ENCODE results near the gene MMP1.

MMP1 gene

DNA sequence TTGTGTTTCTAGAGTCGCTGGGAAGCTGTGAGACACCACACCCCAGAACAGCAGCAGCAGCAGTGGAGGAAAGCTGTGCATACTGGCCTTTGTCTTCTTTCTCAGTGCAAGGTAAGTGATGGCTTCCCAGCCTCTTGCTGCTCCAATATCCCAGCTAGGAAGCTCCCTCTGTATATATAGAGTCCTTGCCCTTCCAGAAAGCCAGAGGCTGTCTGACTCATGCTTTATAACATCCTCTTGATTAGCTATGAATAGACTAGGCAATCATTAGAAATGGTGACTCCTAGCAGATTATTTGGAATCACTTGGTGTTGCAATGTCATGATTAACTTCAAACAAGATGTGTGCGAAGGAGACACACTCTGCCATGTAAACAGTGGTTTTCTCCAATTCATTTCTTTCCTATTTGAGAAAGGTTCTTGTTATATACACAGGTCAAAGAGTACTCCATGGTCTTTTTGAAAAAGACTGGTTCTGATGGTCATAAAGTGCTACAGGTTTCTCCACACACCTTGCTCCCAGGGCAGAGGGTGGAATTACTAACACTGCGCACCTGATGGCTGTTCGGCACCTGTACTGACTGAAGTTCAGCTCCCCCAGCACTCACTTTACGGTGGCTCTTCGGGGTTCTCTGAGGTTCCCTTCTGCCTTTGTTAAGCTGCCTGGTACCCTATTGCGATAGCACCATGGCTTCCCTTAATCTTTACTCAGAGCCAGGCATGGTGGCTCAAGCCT lies at the start of gene MMP1:
TSS of gene MMP1 (minus strand) at position 149 of the 735 bp plus-strand sequence. CDS start at position 81, 68 bp downstream.
- no peak for DNase-seq

DNA sequence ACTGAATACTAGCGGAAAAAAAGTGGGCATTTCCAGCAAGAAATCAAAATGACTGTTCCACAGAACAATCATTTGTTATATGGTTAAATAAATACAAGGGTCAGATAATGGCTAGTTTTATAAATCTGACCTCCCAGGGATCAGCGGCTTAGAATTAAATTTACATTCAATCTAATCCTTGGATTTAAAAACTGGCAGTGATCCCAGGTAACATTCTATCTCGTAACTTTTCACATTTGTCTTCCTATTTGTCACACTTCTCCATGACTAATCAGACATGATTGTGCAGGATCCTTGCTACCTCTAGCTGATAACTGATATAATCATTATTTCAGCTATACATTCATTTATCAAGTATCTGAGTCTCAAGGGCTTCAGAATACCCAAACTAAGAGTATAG lies 48.3 kb upstream of the MMP1 start:
- no peak for DNase-seq

DNA sequence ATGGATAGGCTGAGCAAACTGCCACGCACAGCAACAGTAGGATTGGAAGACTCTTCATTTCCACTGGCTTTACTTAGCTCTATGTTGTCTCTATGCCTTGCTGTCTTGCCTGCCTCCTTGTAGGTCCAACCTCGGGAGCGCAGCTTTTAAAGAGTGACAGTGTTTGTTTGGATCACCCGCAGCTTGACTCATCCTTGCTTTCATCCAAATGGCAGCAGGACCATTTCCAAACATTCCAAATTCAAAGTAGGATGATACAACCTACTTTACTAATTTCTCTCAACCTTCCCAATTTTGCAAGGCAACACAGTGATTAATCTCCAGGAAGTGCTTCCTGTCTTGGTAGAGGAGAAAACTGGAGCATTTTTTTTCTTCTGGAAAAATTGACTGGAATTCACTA lies 45.5 kb upstream of the MMP1 start, which contains the start of gene MMP3:
TSS of gene MMP3 (minus strand) at position 121 of the 400 bp plus-strand sequence. CDS start at position 58, 63 bp downstream.
- DNase-seq = no peak

DNA sequence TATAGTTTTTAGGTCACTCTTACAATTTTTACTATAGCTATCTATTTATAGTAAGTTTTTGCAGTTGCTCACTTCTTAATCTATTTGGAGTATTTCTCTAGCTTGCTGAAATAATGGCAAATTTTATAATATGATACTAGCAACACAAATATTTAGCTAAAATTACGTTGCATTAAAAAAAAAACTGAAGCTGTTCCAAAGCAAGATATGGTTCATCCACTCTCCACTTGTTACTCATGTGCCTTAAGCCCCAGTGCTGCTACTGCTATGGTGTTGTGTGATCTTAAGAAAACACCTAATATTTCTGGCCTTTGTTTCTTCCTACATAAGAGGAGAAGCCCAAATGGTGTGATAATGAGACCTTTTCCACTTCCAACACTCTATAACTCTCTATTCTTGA lies 45.0 kb upstream of the MMP1 start:
- no peak for DNase-seq

DNA sequence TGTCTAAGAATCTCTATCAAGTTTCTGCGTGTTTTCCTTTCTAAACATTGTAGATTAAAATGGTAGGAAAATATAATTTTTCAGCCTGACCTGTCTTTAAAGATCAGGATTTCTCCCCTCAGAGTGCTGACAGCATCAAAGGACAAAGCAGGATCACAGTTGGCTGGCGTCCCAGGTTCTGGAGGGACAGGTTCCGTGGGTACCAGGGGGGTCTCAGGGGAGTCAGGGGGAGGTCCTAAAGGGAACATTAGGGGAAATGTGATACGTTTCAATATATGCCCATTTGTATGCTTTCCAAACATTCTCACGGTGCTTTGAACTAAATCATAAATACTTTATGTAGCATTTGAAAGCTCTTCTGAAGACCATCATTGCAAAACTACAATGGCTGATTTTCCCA lies 42.1 kb upstream of the MMP1 start:
- no peak for DNase-seq

DNA sequence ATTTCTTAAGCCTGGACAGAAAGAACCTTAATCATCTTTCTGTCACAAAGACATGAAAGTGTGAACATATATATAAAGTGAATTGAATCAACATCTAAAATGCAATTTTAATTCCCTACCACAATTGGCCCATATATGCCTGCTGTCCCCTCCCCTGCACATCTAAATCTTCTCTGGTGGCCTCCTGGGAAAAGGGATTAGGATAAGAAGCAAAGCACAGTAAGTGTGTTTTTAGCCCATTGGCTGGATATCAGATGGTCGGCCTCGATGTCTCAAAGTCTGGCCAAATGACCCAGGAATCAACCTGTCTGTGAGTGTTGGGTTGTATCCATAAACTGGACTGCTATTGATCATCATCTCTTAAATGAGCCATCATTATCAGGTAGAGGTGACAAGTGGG lies 39.7 kb upstream of the MMP1 start:
- no peak for DNase-seq

DNA sequence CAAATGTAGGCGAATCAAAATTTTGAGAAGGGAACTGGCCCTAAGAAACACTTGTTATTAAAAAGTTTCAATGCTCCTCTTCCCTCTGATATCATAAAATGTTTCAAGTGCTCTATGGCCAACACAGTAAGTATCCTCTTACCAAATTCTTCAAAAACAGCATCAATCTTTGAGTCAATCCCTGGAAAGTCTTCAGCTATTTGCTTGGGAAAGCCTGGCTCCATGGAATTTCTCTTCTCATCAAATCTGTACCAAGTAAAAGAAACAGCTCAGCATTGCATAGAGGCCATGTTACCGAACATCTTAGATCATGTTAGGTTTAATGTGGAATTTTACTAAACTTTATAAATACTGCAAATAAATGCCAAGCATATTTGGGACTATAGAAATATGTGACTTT lies 39.2 kb upstream of the MMP1 start:
- DNase-seq = no peak

DNA sequence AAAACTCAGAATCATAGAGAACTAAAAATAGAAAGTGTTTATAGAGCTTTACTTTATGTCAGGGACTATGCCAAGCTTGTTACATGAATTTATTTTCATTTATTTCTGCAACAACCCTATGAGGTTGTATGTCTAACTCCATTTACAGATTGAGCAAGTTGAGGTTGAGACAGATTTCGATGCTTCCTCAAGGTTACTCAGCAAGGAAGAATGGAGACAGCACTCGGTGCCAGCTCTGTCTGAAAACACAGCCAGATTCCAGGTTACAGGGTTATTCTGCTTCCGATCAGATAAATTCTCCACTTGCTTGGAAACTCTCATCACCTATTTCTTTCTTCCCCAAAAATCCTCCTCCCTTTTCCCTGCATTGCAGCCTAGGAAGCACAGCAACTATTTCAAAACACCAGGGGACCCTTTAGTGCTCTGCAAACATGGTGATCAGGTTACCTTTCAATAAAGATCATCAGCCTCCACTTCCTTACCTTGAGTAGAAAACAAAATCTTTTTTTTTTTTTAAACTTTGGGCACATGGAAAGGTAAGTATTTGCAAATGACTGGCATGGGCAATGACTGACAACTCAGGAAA lies 38.4 kb upstream of the MMP1 start:
- DNase-seq = no peak

DNA sequence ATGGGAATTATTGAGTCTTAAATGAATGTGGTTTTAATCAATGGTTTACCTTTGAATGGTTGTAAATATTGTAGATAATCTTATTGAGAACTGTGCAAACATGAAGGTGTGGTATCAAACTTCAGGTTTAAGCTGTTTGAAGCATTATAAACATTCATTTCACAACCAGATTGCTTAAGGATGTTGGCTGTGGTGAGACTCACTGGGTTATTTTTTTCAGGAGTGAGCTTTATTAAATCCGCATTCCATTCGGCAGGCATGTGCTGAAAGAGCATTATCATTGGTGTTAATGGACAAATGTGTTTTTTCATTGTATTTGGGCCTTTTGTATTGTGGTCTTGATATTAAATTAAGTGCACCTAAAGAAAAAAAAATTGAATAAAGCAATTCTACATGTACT lies 35.8 kb upstream of the MMP1 start:
- DNase-seq = no peak

DNA sequence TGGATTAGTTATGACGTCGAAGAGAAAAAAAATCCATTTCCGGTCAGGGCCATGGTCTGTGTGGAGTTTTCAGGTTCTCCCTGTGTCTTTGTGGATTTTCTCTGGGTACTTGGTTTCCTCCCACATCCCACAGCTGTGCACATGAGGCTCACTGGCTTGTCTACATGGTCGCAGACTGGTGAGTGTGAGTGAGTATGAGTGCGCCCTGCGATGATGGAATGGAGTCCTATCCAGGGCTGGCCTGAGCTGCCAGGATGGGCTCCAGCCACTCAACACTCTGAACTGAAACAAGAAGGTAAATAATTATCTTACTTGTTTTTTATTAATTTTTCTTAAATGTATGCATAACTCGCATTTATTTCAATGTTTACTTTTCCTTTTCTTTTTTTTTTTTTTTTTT lies 34.7 kb upstream of the MMP1 start:
- no peak for DNase-seq

DNA sequence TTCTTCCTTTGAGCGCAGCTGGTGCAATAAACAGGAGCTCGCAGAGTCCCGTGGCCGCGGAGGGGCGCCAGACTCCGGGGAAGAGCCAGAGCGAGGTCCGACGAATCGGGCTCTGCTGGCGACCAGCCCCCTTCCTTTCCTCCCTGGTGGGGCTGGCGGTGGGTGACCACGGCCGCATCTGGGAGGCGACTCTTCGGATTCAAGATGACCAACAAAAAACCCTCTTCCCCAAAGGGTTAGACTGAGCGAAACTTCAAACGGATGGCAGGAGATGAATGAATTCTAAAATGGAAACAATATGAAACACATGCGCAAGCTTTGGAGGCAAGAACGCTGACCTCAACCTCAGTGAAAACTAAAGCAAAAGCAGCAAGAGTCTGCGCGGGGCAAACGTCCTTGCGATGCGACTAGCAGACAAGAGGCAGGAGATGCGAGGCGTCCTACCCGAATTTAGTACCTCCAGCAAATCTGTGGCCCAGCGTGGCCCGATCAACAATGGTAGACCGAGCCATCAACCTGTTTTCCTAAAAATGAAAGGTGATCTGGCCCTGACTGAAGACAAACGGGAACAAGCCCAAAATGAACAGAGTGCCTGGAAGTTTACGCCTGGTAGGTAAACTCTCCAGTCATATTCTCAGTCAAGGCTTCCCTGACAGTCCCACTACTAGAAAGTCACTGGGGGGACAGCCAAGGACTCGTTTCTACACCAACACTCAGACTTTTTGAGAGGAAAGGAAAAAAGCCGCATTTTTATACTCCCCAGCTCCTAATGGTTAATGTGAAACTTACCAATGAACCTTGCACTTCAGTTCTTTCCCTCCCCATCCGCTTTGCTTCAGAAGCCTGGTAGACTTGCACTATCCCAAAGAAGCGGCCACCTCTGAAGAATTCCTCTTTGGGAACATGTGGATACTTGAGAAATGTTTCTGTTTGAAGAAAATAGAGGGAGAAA lies 33.8 kb upstream of the MMP1 start:
- DNase-seq = no peak

DNA sequence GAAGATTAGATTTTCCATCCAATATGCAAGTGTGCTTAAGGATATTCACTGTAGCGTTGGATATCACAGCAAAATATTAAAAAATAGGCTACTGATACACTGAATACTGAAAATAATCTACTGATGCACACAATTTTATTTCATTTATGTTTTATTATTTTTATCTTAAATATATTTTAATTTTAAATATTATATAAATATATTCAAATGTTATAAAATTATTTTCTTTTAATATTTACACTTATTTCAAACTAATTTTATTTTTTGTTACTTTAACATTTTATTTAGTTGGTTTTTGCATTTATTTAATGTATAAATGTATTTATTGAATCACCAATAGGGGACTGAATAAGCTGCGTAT lies 33.1 kb upstream of the MMP1 start:
- no peak for DNase-seq

DNA sequence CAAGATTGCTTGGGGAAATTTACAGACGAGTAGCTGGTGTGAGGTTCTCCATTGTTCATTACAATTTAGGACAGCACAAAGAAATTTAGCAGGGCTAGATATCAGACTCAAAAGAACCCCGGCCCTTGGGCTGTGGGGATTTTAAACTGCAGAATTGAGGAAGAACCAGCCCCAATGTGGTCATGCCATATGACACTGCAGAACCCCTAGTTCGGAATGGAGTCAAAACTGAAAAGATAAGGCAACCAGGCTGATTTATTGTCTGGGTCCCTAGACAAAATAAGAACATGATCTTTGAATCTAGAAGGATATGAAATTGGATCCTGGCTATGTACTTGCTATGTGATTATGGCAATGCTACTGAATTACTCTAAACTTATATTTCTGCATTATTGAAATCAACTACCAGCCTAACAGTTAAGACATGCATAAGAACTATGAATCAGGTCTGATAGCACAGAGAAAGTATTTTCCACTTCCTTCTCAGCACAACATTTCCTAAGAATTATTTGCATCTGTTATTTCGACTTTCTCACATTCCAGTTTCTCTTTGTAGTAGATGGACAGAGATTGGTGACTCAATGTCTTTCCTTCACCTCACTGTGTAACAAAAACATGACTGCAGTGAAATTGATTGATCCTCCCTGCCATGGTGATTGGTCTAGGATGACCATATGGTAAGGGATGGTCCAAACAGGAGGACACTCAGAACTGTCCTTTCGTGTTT lies 32.2 kb upstream of the MMP1 start:
- no peak for DNase-seq

DNA sequence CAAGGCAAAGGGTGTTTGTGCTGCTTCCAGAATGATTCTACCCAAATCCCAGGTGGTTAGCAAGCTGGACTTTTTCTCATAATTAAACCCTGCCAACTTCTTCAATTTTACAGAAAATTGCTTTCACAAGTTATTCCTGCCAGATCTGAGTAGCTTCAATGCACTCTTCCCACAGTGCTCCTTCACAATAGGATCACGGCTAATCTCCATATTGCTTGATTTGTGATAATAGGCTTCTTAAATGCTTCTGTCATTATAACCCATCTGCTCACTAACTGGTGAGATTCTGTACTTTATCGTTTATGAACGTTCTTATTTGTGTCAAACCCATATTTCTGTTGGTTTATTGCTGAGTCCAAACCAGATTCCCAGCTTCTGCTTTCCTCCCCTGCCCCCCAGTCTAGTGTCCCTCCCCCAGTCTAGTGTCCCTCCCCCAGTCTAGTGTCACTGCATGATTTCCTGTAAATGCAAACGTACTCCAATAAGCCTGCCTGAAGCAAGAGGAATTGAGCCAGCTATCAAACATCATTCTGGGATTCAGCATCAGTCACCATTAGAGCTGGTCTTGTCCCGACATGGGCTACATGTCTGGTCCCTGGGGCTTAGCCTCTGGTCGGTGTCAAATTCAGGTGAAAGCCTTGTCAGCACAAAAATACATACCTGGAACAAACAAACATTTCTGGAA lies 31.5 kb upstream of the MMP1 start:
- no peak for DNase-seq

DNA sequence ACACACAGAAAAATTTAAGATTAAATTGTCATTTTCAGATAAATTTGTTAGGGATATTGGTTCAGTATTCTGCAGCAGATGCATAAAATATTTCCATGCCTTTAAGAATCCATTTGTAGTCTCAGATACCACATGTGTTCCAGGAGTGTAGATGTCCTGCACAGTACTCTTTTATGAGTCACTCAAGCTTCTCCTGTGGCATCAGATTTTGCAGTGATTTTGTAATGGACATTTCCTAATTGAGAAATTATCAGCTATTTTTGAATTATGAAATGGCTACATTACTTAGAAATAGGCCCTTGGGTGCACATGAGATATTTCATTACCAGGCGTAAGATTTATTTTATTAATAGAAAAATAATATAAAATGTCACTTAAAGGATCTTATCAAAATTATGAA lies 26.6 kb upstream of the MMP1 start:
- no peak for DNase-seq

DNA sequence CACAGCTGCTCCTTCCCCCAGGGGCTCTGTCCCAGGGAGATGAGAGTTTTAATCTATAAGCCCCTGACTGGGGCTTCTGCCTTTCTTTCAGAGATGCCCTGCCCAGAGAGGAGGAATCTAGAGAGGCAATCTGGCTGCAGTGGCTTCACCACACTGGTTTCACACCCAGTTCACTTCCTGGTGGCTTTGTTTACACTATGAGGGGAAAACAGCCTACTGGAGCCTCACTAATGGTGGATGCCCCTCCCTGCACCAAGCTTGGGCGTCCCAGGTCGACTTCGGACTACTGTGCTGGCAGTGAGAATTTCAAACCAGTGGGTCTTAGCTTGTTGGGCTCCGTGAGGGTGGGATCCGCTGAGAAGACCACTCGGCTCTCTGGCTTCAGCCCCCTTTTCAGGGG lies 21.5 kb upstream of the MMP1 start:
- DNase-seq = no peak

DNA sequence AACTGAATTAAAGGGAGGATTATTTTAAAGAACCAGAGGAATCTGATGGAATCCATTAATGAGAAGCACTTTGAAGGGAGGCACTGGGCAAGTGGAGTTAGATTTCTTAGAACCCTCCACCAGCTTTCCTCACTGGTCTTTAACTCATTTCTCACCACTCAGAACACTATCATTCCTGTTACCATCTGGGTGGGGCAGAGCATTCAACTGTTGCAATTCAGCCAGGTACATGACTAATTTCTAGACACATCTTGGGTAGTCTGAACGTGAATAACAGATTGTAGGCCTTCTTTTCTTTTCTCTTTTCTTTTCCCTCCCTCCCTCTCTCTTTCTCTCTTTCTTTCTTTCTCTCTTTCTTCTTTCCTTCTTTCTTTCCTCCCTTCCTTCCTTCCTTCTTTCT lies 15.5 kb upstream of the MMP1 start:
- DNase-seq = no peak

DNA sequence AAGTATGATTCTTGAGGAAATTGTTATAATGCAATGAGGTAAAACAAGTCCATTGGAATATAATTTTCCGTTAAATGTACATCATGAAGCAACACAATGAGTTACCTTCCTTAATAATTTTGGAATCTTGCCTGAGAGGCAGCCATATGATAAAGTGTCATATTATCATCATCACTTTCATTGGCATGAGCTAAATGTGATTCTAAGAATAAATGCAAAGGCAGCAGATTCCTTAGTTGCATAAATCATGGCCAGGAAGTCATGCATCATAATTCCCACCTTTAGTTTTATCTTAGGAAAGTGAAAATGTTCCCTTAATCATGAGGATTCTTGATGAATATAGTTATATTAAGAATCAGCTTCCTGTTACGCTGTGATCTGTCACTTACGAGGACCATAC lies 14.2 kb upstream of the MMP1 start:
- DNase-seq = no peak

DNA sequence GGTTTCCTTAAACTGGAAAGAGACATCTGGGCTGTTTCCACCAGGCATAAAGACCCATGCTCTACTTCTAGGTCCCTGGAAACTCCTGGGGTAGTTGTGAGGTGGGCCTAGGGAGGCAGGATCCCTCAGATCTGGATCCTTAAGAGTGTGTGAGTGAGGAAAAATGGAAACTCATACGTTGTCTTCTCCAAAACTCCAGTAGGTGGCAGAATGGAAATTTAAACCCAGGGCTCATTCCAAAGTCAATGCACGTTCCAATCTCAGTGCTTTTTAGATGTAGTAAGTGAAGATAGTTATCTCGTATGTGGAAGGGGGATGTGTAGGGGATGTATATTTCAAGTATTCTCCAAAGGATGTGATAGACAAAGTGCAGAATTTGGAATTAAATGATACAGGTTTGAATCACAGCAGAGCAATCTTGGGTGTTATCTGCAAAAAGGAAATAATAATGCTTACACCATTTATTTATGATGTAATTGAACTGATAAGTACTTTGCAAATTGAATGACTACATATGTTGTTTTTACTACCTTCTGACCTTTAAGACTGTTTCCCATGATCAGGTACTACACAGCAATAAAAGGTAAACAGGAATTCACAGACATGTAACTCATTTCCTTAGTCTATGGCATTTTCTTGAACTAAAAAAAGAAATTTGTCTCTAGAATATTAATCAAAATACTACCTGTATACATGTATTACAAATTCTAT lies 13.1 kb upstream of the MMP1 start:
- no peak for DNase-seq

DNA sequence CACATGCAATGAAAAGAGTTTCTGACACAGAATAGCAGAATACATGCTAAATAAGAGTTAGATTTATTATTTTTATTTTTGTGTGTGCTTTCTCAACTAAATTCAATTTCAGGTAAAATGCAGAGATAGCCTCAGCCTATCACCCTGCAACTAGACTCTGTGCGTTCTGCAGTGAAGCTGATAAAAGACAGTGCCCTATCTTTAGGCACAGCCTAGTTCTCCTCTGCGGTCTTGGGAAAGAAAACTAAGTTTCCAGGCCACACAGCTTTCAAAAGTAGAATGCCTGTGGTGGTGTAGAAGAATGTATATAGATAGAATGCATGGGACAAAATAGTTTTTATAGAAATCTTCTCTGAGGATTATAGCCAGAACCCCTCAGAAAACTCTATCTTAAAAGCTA lies 12.0 kb upstream of the MMP1 start:
- DNase-seq = no peak

DNA sequence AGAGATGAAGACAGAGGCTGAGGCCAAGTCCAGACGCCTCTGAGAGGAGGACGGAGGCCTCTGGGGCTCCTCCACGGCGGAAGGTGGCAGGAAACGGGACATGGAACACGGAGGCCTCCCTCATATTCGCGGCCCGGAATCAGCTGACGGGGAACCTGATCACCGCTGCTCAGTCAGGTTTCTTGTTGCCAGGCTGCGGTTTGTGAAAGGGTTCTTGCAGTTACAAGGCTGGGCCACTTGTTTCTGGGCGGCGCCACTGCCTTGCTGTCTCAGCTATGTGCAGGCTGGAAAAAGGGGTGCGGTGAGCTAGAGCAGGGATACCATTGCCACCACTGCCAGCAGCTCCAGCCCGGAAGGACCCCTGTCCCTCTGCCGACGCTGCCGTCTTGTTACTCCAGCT lies 10.0 kb upstream of the MMP1 start:
- DNase-seq = no peak

DNA sequence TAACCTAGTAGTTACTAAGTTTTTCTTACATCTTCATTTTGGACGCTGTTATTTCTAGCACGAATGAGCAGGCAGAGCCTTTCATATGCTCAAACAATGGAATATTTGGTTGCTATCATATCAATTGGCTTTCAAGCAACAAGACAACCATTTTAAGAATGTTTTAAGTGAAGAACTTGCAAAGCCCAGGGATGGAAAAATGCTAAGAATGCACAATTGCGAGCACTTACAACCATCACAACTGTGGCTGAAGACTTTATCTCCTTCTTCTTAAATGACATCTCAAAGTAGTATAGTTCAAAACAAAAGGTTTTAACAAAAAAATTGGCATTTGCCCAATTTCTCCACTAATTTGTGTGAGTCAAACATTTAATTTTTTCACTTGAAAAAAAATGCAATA lies 8.3 kb upstream of the MMP1 start:
- DNase-seq = no peak

Data from activated T-cell treated with anti-CD3 and anti-CD28 coated beads for 4 hours (primary cell).